Activated CD4-positive, alpha-beta memory T cell treated with anti-CD3 and anti-CD28 coated beads for 36 hours (primary cell): ENCODE data around the gene FRY. TPM values are rescaled to one million over a fixed set of nuclear protein-coding genes. Genes with fewer than 3 reads are reported as not detected.
"Not testable (repeated sequence)": the region's sequence is repeated elsewhere in the genome, so short reads cannot be mapped to it uniquely, and the experiment has no call there.

Experiments used
- CTCF ChIA-PET: fragments of 350-600 bp; sonication (Branson Sonifier 250); formaldehyde crosslinking; loops from one replicate; lab custom pipeline; 2021; ENCODE audit warnings: antibody characterized with exemption, inconsistent platforms; lab: Charles Lee
- POLR2A ChIA-PET: fragments of 350-600 bp; sonication (Branson Sonifier 250); formaldehyde crosslinking; loops from one replicate; lab custom pipeline; 2021; ENCODE audit warnings: antibody characterized with exemption; lab: Charles Lee
- DNase-seq: peaks from one replicate; pipeline ENCODE4 v3.0.0-alpha.2; 2020
- H3K27ac Mint-ChIP-seq: one replicate; pipeline ENCODE4 v1.8.0; 2021; ENCODE audit warnings: mixed read lengths
- H3K27me3 Mint-ChIP-seq: one replicate; pipeline ENCODE4 v1.8.0; 2021; ENCODE audit warnings: mixed read lengths
- H3K36me3 Mint-ChIP-seq: one replicate; pipeline ENCODE4 v1.8.0; 2021; ENCODE audit warnings: mixed read lengths
- H3K4me1 Mint-ChIP-seq: one replicate; pipeline ENCODE4 v1.8.0; 2021; ENCODE audit warnings: low read depth, mixed read lengths
- H3K4me3 Mint-ChIP-seq: one replicate; pipeline ENCODE4 v1.8.0; 2021; ENCODE audit warnings: mild to moderate bottlenecking, mixed read lengths
- H3K9me3 Mint-ChIP-seq: one replicate; pipeline ENCODE4 v1.8.0; 2021; ENCODE audit warnings: mixed read lengths
- intact Hi-C: fragments of 100-400 bp; cut with micrococcal nuclease; formaldehyde crosslinking; loops from one replicate; pipeline ENCODE4 v1.15.1; 2023
- total RNA-seq, 2 experiments: library from RNA; stranded (reverse); gene quantifications; one replicate each; pipeline ENCODE4 v1.2.3, GENCODE V29; 2021

The FRY gene
- total RNA-seq, 2 experiments from 2014 or later = 4.4 to 5.3 TPM

- ChIA-PET POLR2A (no interaction called here), CTCF (no interaction called here)
- Mint-ChIP-seq H3K4me1 (peaks cover 52% of the 10 kb centered on the region), H3K9me3 (no peaks in the 10 kb centered on the region), H3K4me3 (no peak overlapping the region), H3K27ac (peak overlapping the region; percentile 25), H3K36me3 (peaks cover 3% of the 10 kb centered on the region), H3K27me3 (no peaks in the 10 kb centered on the region)
- intact Hi-C loops = no loop called here
- no peak for DNase-seq
These were observed 11.0 kb downstream of the FRY start for GRCh38 chr13:32042551-32042950.

- no peak overlapping the region for H3K27ac Mint-ChIP-seq
- no peaks in the 10 kb centered on the region for H3K9me3 Mint-ChIP-seq
- peaks cover 61% of the 10 kb centered on the region for H3K4me1 Mint-ChIP-seq
- CTCF ChIA-PET = interaction anchor here (0.6 kb wide), 1 partner anchor 203 kb away, joined by 3 read pairs; no protein-coding TSS in a partner anchor
- H3K36me3 Mint-ChIP-seq = peaks cover 3% of the 10 kb centered on the region
- intact Hi-C loops = no loop called here
- POLR2A ChIA-PET = no interaction called here
- H3K27me3 Mint-ChIP-seq = no peaks in the 10 kb centered on the region
- no peak overlapping the region for H3K4me3 Mint-ChIP-seq
- no peak for DNase-seq
These were observed 12.9 kb downstream of the FRY start for GRCh38 chr13:32044446-32044845.

DNA sequence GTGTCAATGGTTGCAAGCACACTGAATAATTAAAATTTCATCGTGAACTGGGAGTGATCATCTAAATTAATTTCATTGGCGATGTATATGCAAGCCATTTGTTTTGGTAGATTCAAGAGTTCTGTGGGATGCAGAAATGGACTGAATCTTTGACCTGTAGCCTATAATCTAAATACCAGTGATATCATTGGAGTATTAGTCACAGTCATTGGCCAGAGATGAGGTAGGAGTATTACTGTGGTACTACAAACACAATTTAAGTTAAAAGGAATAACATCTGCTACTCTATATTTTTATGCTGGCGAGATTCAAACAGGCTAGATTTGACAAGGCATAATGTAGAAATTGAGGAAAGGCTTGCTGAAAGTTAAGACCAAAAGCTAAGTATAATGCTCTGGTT is 14.0 kb downstream of the FRY start:
- intact Hi-C loops = no loop called here
- ChIA-PET CTCF (interaction anchor here (0.8 kb wide), 1 partner anchor 9 kb away, joined by 3 read pairs; no protein-coding TSS in a partner anchor), POLR2A (no interaction called here)
- H3K27ac Mint-ChIP-seq = peak overlapping the region; percentile 30
- H3K36me3 Mint-ChIP-seq = peaks cover 3% of the 10 kb centered on the region
- H3K9me3 Mint-ChIP-seq = no peaks in the 10 kb centered on the region
- no peak for DNase-seq
- no peak overlapping the region for H3K4me3 Mint-ChIP-seq
- H3K27me3 Mint-ChIP-seq = no peaks in the 10 kb centered on the region
- peaks cover 57% of the 10 kb centered on the region for H3K4me1 Mint-ChIP-seq

GRCh38 chr13:32045982-32046785 is 14.6 kb downstream of the FRY start:
- Mint-ChIP-seq H3K27me3 (no peaks in the 10 kb centered on the region), H3K36me3 (peaks cover 3% of the 10 kb centered on the region), H3K27ac (peak overlapping the region; percentile 82), H3K4me3 (peak overlapping the region; percentile 50), H3K9me3 (no peaks in the 10 kb centered on the region), H3K4me1 (peaks cover 57% of the 10 kb centered on the region)
- intact Hi-C loops = loop anchor here (2.0 kb wide), 1 partner anchor 15 kb away; the partner anchor contains the start of gene FRY
- ChIA-PET CTCF (interaction anchor here (0.8 to 0.9 kb wide), 2 partner anchors 10 to 11 kb away, joined by 3 read pairs; no protein-coding TSS in a partner anchor), POLR2A (no interaction called here)
- no peak for DNase-seq

- Mint-ChIP-seq H3K9me3 (no peaks in the 10 kb centered on the region), H3K27ac (no peak overlapping the region), H3K27me3 (no peaks in the 10 kb centered on the region), H3K4me3 (no peak overlapping the region), H3K36me3 (peaks cover 3% of the 10 kb centered on the region), H3K4me1 (peaks cover 51% of the 10 kb centered on the region)
- CTCF ChIA-PET = interaction anchor here (0.9 to 1.5 kb wide), 3 partner anchors 12 to 137 kb away, joined by 3 to 4 read pairs (median 4); no protein-coding TSS in a partner anchor
- DNase-seq = no peak
- POLR2A ChIA-PET = no interaction called here
- intact Hi-C loops = loop anchor here (2.0 kb wide), 1 partner anchor 16 kb away; the partner anchor contains the start of gene FRY
These were observed 15.5 kb downstream of the FRY start for GRCh38 chr13:32047088-32047487.

DNA sequence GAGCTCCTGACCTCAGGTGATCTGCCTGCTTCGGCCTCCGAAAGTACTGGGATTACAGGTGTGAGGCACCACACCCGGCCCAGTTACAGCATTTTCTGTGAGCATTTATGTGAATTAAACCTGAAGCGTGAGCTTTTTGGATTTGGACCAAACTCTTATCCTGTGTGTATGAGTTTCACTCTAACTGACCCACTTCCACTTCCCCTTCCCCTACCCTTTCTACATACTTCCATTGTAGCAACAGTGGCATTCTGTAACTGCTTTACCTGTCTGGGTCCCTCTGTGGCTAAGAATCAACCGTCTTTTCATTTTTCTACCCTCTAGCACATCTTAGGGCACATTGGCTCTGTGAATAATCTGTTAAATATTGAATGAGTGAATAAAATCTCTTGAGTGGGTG is 16.2 kb downstream of the FRY start:
- Mint-ChIP-seq H3K27me3 (no peaks in the 10 kb centered on the region), H3K4me1 (peaks cover 45% of the 10 kb centered on the region), H3K4me3 (no peak overlapping the region), H3K9me3 (no peaks in the 10 kb centered on the region), H3K27ac (peak overlapping the region; percentile 25), H3K36me3 (peaks cover under 1% of the 10 kb centered on the region)
- no peak for DNase-seq
- ChIA-PET POLR2A (no interaction called here), CTCF (interaction anchor here (1.1 to 1.5 kb wide), 2 partner anchors 17 to 138 kb away, joined by 4 read pairs; no protein-coding TSS in a partner anchor)
- intact Hi-C loops = loop anchor here (2.0 kb wide), 1 partner anchor 17 kb away; the partner anchor contains the start of gene FRY

GRCh38 chr13:32048816-32049215 is 17.2 kb downstream of the FRY start:
- POLR2A ChIA-PET = no interaction called here
- intact Hi-C loops = no loop called here

DNA sequence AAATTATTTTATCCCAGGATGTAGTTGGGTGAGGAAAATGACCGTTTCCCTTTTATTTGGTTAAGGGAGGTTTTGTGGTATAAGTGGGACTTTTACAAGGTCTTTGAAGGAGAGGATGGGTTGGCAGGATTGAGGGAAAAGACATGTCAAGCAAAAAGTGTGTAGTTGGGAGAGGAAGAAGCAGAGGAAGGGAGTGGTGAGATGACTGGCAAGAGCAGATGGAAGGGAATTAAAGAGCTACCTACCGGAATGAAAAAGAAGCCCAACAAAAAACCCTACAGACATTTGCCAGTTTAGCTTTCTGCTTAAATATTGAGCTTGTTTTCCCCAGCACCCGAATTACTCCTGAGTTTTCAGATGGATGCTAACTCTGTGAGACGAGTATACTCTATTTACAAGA is 19.6 kb downstream of the FRY start:
- CTCF ChIA-PET = interaction anchor here (1.3 kb wide), 1 partner anchor 141 kb away, joined by 3 read pairs; no protein-coding TSS in a partner anchor

More at GRCh38 chr13:32048816-32049215, 17.2 kb downstream of the FRY start:
- Mint-ChIP-seq H3K27me3 (no peaks in the 10 kb centered on the region), H3K9me3 (no peaks in the 10 kb centered on the region), H3K4me1 (peaks cover 42% of the 10 kb centered on the region), H3K4me3 (no peak overlapping the region), H3K36me3 (no peaks in the 10 kb centered on the region), H3K27ac (no peak overlapping the region)
- no peak for DNase-seq
- CTCF ChIA-PET = interaction anchor here (1.5 kb wide), 1 partner anchor 18 kb away, joined by 4 read pairs; no protein-coding TSS in a partner anchor

GRCh38 chr13:32056316-32056715 is 24.7 kb downstream of the FRY start:
- H3K36me3 Mint-ChIP-seq = no peaks in the 10 kb centered on the region
- intact Hi-C loops = no loop called here
- peaks cover 11% of the 10 kb centered on the region for H3K4me1 Mint-ChIP-seq
- H3K27me3 Mint-ChIP-seq = no peaks in the 10 kb centered on the region
- CTCF ChIA-PET = no interaction called here
- H3K4me3 Mint-ChIP-seq = no peak overlapping the region
- no peak for DNase-seq
- no peaks in the 10 kb centered on the region for H3K9me3 Mint-ChIP-seq
- POLR2A ChIA-PET = no interaction called here
- no peak overlapping the region for H3K27ac Mint-ChIP-seq

More for the DNA sequence above, 19.6 kb downstream of the FRY start:
- no peak overlapping the region for H3K27ac Mint-ChIP-seq
- no peak overlapping the region for H3K4me3 Mint-ChIP-seq
- intact Hi-C loops = no loop called here
- POLR2A ChIA-PET = no interaction called here
- H3K27me3 Mint-ChIP-seq = no peaks in the 10 kb centered on the region
- peaks cover 31% of the 10 kb centered on the region for H3K4me1 Mint-ChIP-seq
- no peak for DNase-seq
- H3K36me3 Mint-ChIP-seq = no peaks in the 10 kb centered on the region
- H3K9me3 Mint-ChIP-seq = no peaks in the 10 kb centered on the region

DNA sequence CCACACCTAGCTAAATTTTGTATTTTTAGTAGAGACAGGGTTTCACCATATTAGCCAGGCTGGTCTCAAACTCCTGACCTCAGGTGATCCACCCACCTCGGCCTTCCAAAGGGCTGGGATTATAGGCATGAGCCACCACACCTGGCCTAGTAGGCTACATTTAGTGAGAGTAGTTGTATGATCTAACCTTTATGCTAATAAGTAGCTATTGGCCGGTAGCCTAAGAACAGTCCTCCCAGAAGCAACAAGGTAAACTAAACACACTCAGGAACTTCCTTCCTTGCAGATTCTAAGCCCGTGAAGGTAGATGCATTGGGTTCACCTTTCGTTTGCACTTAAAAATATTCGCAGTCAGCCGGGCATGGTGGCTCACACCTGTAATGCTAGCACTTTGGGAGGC is 25.8 kb downstream of the FRY start:
- H3K27ac Mint-ChIP-seq, H3K9me3 Mint-ChIP-seq, H3K4me3 Mint-ChIP-seq, CTCF ChIA-PET, H3K27me3 Mint-ChIP-seq, DNase-seq, H3K36me3 Mint-ChIP-seq, POLR2A ChIA-PET, intact Hi-C loops: not testable (repeated sequence)
- H3K4me1 Mint-ChIP-seq = peaks cover 11% of the 10 kb centered on the region

GRCh38 chr13:32059511-32059984 is 28.0 kb downstream of the FRY start:
- Mint-ChIP-seq H3K36me3 (no peaks in the 10 kb centered on the region), H3K4me1 (peaks cover 3% of the 10 kb centered on the region), H3K27me3 (no peaks in the 10 kb centered on the region), H3K9me3 (no peaks in the 10 kb centered on the region), H3K27ac (no peak overlapping the region), H3K4me3 (no peak overlapping the region)
- CTCF ChIA-PET = no interaction called here
- POLR2A ChIA-PET = no interaction called here
- intact Hi-C loops = no loop called here
- no peak for DNase-seq

- H3K36me3 Mint-ChIP-seq = no peaks in the 10 kb centered on the region
- H3K27ac Mint-ChIP-seq = no peak overlapping the region
- H3K27me3 Mint-ChIP-seq = no peaks in the 10 kb centered on the region
- no peaks in the 10 kb centered on the region for H3K9me3 Mint-ChIP-seq
- ChIA-PET CTCF (no interaction called here), POLR2A (no interaction called here)
- peaks cover 3% of the 10 kb centered on the region for H3K4me1 Mint-ChIP-seq
- no peak overlapping the region for H3K4me3 Mint-ChIP-seq
- no peak for DNase-seq
- intact Hi-C loops = no loop called here
These were observed 28.9 kb downstream of the FRY start for GRCh38 chr13:32060401-32060878.
